ENCODE data around the gene XYLT2.

The XYLT2 gene

GRCh38 chr17:50363217-50364060 is 17.5 kb downstream of the XYLT2 start:
- FAIRE-seq (no peak), DNase-seq (ENCODE audit: low spot score) (no peak)

DNA sequence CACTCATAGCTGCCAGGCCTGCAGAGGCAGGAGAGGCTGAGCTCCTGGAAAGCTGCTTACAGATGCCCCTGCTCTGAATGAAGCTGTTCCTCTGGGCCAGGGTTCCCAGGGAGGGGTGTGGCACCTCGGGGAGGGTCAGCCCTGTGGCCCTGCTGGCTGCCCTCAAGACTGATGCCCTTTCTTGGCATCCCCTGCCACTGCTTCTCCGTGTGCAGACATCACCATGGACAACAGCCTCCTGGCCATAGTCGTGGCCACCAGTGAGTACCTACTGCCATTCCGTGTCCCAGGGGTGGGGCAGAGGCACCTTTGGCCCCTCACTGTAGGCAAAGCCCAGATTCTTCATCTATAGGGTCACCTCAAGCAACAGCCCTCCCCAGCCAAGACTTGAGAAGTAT is 18.1 kb downstream of the XYLT2 start:
- no peak for FAIRE-seq
- no peak for DNase-seq (ENCODE audit: low spot score)

- no peak for DNase-seq (ENCODE audit: low spot score)
- no peak for FAIRE-seq
Measured at GRCh38 chr17:50364715-50365114, 18.8 kb downstream of the XYLT2 start.

GRCh38 chr17:50365165-50365564 is 19.2 kb downstream of the XYLT2 start:
- FAIRE-seq = no peak

DNA sequence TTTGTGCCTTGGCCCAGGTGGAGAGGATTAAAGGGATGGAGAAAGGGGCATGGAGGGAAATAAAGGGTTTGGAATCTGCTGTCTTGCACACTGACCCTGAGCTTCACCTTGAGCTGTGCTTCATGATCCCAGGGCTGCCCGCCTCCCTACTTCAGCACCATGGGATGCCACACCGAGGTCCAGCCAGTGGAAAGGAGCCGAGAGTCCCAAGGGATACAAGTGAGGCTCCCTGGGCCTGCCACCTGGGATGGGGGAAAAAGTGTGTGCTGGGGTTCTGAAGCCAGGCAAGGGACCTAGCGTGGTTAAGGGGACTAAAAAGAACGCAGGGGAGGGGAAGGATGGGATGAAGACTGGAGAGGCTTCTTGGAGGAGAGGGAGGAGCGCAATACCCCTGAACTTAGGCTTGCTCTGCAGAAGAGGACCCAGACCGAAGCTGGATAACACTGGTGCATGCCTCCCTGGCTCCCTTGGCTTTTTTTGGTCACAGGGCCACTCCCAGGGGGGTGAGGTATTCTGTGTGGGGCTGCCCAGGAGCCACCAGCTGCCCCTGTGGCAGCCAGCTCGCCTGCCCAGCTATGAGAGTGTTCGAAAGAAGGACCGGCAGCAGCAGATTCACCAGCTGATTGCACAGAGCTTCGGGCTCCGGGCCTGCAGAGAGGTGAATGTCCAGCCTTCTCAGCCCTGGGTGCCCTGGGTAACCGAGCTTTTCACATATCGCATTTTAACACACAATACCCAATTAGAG is 19.9 kb downstream of the XYLT2 start:
- FAIRE-seq (no peak), DNase-seq (ENCODE audit: low spot score) (no peak)

More at GRCh38 chr17:50365165-50365564, 19.2 kb downstream of the XYLT2 start:
- DNase-seq (ENCODE audit: low spot score) = no peak

DNA sequence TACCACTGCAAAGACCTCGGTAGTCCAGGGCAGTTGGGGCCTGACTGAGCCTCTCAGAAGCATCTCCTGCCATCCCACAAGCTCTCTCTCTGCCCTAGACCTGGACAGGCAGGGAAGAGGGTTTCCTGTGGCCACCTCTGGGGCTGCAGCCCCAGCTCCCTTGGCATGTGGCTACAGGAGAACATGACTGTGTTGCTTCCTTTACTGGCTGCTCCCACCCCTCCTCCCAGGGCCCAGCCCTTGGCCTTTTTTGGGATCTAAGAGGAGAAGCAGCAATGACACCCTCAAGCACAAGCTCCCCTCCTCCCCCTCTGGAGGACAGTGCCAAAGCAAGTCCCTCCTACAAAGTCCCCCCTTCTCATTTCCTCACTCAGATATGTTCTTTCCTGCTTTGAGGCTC is 21.5 kb downstream of the XYLT2 start:
- FAIRE-seq (no peak), DNase-seq (ENCODE audit: low spot score) (no peak)

GRCh38 chr17:50370052-50370451 is 24.1 kb downstream of the XYLT2 start:
- DNase-seq (ENCODE audit: low spot score) (no peak), FAIRE-seq (no peak)

- FAIRE-seq (no peak), DNase-seq (ENCODE audit: low spot score) (no peak)
Measured at GRCh38 chr17:50371526-50371925, 25.6 kb downstream of the XYLT2 start.

GRCh38 chr17:50372222-50372757 is 26.4 kb downstream of the XYLT2 start:
- FAIRE-seq (no peak), DNase-seq (ENCODE audit: low spot score) (no peak)

DNA sequence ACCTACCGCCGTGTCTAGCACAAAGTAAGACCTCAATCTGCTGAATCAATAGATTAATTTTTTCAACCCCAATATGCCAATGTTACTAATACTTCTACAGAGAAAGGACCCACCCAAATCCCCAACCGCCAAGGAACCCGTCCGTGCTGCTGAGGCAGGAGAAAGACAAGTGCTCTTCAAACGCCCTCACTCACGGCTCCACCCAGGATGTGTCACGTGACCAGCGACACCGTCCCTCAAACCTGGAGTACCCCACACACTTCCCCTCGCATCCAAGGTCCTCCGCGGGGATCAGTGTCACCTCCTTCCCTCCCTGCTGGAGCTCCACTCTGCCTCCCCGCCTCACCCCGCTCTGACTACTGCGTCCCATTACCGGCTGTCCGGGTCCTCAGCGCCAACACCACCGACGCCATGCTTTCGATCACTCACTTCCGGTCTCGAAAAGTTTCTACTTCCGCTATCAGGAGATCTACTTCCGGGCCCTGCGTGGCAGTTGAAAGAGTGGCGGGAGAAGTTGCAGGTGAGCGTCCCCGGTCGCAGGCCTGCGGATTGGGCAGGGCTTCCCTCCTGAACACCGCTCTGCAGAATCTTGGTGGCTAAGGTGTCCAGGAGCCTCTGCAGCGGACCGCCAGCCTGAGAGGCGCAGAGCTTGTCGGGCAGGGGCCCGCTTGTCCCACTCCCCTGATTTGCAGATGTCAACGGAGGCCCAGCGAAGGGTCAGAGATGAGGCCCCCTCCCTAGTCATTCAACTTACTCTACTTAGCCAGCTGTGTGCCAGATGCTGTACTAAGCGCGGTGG is 27.0 kb downstream of the XYLT2 start, which contains the start of the genes EME1 and MRPL27:
EME1 (plus strand) TSS at position 472 of the 799 bp plus-strand sequence. CDS start 1,980 bp downstream, outside the sequence.
MRPL27 (minus strand) TSS at position 427 of the 799 bp plus-strand sequence; CDS start at position 413, 14 bp downstream.
- FAIRE-seq (peak; percentile 91), DNase-seq (ENCODE audit: low spot score) (peak; percentile 94)

GRCh38 chr17:50373705-50374104 is 27.8 kb downstream of the XYLT2 start:
- FAIRE-seq (no peak), DNase-seq (ENCODE audit: low spot score) (no peak)

DNA sequence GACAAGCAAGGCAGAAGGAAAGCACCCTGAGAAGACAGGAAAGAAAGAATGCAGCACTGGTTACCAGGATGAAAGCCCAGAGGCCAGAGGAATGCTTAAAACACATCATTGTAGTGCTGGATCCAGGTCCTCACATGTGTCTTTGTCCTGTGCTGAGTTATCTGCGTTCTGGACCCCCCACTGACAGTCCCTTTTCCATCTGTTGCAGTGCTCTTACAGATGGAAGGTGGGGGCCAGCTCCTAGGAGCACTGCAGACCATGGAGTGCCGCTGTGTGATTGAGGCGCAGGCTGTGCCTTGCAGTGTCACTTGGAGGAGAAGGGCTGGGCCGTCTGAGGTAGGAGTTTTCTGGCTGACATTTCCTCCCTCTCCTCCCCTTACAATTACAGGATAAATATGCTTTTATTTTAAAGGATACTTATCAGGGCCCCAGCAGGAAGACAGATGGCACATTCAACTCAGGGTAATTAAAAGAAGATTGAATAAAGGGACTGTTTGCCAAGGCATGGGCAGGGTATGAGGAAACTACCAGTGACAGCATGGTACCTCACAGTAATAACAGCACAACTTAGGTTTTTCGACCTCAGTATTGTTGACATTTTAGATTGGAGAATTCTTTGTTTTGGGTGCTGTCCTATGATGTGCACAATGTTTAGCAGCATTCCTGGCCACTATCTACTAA is 30.1 kb downstream of the XYLT2 start:
- DNase-seq (ENCODE audit: low spot score) = no peak

GRCh38 chr17:50379351-50380132 is 33.6 kb downstream of the XYLT2 start:
- FAIRE-seq = no peak
- DNase-seq (ENCODE audit: low spot score) = no peak

More for the DNA sequence above, 30.1 kb downstream of the XYLT2 start:
- no peak for FAIRE-seq

DNA sequence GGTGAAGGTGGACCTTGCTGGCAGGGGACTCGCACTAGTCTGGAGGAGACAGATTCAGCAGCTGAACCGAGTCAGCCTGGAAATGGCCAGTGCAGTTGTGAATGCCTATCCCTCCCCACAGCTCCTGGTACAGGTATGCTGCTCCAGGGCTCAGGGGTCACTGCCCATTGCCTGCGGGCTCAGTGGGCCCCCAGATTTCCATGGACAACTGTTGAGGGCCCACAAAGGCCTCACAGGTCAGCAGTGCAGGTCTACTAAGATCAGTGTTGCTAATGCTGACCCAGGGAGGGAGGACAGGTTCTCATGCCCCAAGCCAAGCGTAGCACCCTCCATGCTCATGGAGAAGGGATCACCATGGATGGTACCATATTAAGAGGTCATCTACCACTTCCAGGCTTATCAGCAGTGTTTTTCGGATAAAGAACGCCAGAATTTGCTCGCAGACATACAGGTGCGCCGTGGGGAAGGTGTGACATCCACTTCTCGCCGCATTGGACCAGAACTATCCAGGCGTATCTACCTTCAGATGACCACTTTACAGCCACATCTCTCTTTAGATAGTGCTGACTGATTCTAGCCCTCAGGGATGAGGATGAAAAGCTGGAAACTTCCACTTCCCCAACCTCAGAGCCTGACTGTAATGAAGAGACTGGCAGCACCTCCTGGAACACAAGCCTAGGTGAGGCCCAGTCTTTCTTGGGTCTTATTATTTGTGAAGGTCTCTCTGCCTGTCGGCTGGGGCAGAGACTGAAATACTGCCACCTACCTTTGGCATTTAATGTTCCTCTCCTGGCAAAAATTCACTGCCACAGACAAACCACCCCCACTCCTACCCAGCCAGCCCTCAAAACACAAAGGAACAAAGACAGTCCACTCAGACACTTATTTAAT is 34.7 kb downstream of the XYLT2 start:
- no peak for FAIRE-seq
- no peak for DNase-seq (ENCODE audit: low spot score)

DNA sequence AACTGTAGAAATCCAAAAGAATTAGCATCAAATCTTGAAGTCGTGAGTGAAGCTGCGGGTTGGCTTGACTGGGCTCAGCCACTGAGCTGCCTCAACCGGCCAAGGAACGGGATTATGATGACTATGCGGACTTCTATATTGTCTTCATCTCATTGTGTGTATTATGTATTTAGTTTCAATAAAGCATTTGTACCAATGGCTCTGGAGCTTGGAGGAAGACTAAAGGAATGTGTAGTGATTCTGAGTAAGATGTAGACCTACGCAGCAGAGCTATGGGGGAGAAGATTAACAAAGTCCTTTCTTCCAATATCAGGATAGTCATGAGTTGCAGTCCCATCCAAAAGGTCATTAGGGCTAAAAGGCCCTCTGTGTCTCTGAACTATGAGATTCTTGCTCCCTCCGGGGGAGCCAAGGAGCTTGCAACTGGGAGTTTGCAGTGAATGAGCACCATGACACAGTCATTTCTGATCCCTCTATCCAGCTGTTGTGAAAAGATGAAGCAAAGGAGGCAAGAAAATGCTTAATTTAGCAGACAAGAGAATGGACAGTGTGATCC is 35.4 kb downstream of the XYLT2 start:
- no peak for FAIRE-seq
- no peak for DNase-seq (ENCODE audit: low spot score)

- no peak for FAIRE-seq
- DNase-seq (ENCODE audit: low spot score) = no peak
Measured at GRCh38 chr17:50381920-50382319, 36.0 kb downstream of the XYLT2 start.

GRCh38 chr17:50382931-50383330 is 37.0 kb downstream of the XYLT2 start:
- DNase-seq (ENCODE audit: low spot score) (no peak), FAIRE-seq (no peak)

GRCh38 chr17:50386510-50386909 is 40.6 kb downstream of the XYLT2 start:
- FAIRE-seq (no peak), DNase-seq (ENCODE audit: low spot score) (no peak)
